Ovary (tissue), 3 donors: ENCODE measurements around the gene CHRM4.

Experiments used
- CTCF ChIP-seq, 3 donors: fragments of 450-650 bp in 2 of 3; fragments of 200-600 bp in 1 of 3; IDR thresholded peaks; one replicate each; pipeline versions ENCODE4 v1.5.1 to v1.8.0; 2016 to 2022; ENCODE audit warnings: antibody characterized with exemption in 3 of 3, mild to moderate bottlenecking in 1 of 3
- POLR2A ChIP-seq: fragments of 450-650 bp; IDR thresholded peaks from one replicate; pipeline ENCODE4 v1.6.1; 2017; ENCODE audit warnings: antibody characterized with exemption, mild to moderate bottlenecking, moderate library complexity
- donor health status: DM: no; HTN: no; CAD: no.

GRCh38 chr11:46386674-46387073 lies 4.9 kb downstream of the CHRM4 start:
- TF ChIP-seq CTCF (IDR thresholded peaks at IDR 0.05) (no peak), POLR2A (no peak)
